Esophagus squamous epithelium (tissue), 4 donors: ENCODE data around the gene C11orf21.

ENCODE experiments used
- CTCF ChIP-seq, 6 experiments: fragments of 450-650 bp in 4 of 6; fragments of 200-600 bp in 2 of 6; sonication (generic) in 2 of 6; IDR thresholded peaks; one replicate each; pipeline ENCODE4 v1.5.1; 2016 to 2019; ENCODE audit warnings: antibody characterized with exemption in 6 of 6, mild to moderate bottlenecking in 4 of 6, moderate library complexity in 4 of 6
- POLR2A ChIP-seq, 4 donors: fragments of 450-650 bp; IDR thresholded peaks; one replicate each; pipeline ENCODE4 v1.6.1; 2017; ENCODE audit warnings: antibody characterized with exemption in 4 of 4, mild to moderate bottlenecking in 4 of 4, moderate library complexity in 3 of 4

GRCh38 chr11:2300290-2300935 is 1.3 kb downstream of the C11orf21 start:
- TF ChIP-seq CTCF (IDR thresholded peaks at IDR 0.05) (no peak), POLR2A (IDR thresholded peaks at IDR 0.05) (no peak)
